HUES6 (cell line): ENCODE data around the gene CEACAM18.

Source experiments
- H3K27ac ChIP-seq: 2 replicates; pipeline ENCODE4 v1.7.0; 2013; ENCODE audit warnings: low read depth, mild to moderate bottlenecking, low read length, inconsistent platforms
- H3K27me3 ChIP-seq: 2 replicates; pipeline ENCODE4 v1.6.1; 2013; ENCODE audit warnings: low read length; ENCODE audit not compliant: control insufficient read depth, insufficient read depth
- H3K36me3 ChIP-seq: 2 replicates; pipeline ENCODE4 v1.6.1; 2013; ENCODE audit warnings: low read length; ENCODE audit not compliant: control insufficient read depth, insufficient read depth
- H3K4me1 ChIP-seq: 2 replicates; pipeline ENCODE4 v1.6.1; 2013; ENCODE audit warnings: low read length; ENCODE audit not compliant: control insufficient read depth, insufficient read depth
- H3K4me3 ChIP-seq: 2 replicates; pipeline ENCODE4 v1.5.1; 2013; ENCODE audit warnings: low read depth, low read length
- H3K9ac ChIP-seq: one replicate; pipeline ENCODE4 v1.6.1; 2013; ENCODE audit warnings: mild to moderate bottlenecking, low read length
- H3K9me3 ChIP-seq: 2 replicates; pipeline ENCODE4 v1.6.1; 2013; ENCODE audit warnings: low read depth, low read length; ENCODE audit not compliant: control insufficient read depth, insufficient read depth

The CEACAM18 gene

DNA sequence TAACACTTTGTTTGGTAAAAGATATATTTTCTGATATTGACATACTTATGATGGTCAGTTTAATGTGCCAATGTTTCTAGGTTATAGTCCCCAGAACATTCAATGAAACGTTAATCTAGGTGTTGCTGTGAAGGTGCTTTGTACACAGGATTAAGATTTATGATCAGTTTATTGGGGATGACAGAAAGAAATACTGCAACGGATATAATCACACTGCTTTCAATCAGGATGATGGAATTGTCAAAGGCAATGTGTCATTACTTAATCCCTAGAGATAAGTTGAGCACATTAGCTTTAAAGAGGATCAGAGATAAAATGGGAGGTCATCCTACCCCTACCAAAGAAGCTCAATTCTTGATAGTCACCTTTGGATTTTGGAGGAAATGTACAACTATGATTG is 35.6 kb downstream of the CEACAM18 start:
- Histone ChIP-seq H3K27me3 (peaks cover 19% of the 10 kb centered on the region; the same call in 1 of the 2 replicates), H3K36me3 (no peaks in the 10 kb centered on the region), H3K27ac (no peak overlapping the region), H3K4me1 (no peaks in the 10 kb centered on the region), H3K9ac (no peak overlapping the region), H3K4me3 (no peak overlapping the region), H3K9me3 (peaks cover 4% of the 10 kb centered on the region; the same call in 1 of the 2 replicates)

DNA sequence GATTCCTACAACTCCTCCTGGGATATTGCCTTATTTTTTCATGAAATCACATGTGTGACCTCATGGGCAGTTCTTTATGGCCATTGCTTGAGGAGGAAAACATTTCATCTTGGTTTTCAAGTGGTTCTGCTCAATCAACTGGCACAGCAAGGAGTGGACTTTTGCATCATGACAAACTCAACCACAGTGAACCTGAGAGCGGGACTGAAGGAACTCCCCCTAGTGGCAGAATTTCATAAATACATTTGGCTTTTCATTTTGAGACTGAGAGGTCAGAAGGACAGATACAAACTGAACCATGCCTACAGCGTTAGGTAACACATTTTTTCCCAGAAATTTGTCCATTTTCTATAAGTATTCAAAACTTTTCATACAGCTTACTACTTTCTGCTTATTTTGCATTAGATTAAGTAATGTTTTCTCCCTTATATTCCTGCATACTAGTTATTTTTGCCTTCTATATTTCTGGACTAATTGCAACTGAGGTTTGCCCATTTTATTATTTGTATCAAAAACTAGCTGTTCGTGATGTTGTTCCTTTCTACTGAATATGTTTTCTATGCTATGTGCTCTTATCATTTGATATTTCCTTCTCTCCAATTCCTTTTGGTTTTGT is 36.6 kb downstream of the CEACAM18 start:
- Histone ChIP-seq H3K27me3 (peaks cover 17% of the 10 kb centered on the region; the same call in 1 of the 2 replicates), H3K4me1 (no peaks in the 10 kb centered on the region), H3K4me3 (no peak overlapping the region), H3K27ac (no peak overlapping the region), H3K36me3 (no peaks in the 10 kb centered on the region), H3K9ac (no peak overlapping the region), H3K9me3 (peaks cover 4% of the 10 kb centered on the region; the same call in 1 of the 2 replicates)

DNA sequence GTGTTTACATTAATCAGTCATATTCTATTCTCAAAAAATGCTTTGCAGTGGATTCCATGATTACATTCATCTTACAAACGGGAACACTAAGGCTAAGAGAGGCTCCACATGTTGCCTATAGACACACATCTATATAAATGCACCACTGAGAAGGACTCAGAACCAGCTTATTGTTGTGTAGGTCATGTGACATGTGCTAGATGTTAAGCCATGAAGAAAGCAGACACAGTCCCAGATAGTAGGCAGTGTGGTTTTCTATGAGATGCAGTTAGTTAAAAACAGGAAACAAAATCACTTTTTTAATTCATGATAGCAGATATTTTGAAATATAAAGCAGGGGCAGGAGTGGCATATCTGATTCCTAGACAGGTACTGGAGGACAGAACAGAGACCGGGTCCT is 42.4 kb downstream of the CEACAM18 start:
- Histone ChIP-seq H3K27me3 (peaks cover 6% of the 10 kb centered on the region), H3K27ac (no peak overlapping the region), H3K36me3 (no peaks in the 10 kb centered on the region), H3K4me1 (peaks cover 5% of the 10 kb centered on the region; the same call in 1 of the 2 replicates), H3K9ac (no peak overlapping the region), H3K4me3 (no peak overlapping the region), H3K9me3 (peaks cover 4% of the 10 kb centered on the region; the same call in 1 of the 2 replicates)

DNA sequence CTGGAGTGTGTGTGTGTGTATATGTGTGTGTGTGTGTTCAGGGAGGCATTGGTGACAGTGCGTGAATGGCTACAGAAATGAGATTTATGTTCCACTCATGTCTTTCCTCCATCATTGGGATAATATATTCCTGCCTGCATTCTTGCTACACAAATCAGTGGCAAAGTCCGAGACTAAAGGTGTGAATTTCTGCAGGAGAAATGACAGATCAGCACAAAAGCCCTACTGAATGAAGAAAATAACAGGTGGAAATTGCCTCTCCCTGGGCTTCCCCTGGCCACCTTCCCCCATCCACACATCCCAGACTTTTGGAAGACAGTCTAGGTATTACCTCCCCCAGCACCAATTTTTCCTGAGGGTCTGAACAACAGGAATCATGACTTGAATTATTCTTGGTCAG is 43.0 kb downstream of the CEACAM18 start:
- H3K27ac ChIP-seq: no peak overlapping the region
- H3K4me1 ChIP-seq: peaks cover 10% of the 10 kb centered on the region; the same call in 1 of the 2 replicates
- peaks cover 6% of the 10 kb centered on the region for H3K27me3 ChIP-seq
- no peak overlapping the region for H3K4me3 ChIP-seq
- no peaks in the 10 kb centered on the region for H3K36me3 ChIP-seq
- no peak overlapping the region for H3K9ac ChIP-seq
- H3K9me3 ChIP-seq: peaks cover 4% of the 10 kb centered on the region; the same call in 1 of the 2 replicates

DNA sequence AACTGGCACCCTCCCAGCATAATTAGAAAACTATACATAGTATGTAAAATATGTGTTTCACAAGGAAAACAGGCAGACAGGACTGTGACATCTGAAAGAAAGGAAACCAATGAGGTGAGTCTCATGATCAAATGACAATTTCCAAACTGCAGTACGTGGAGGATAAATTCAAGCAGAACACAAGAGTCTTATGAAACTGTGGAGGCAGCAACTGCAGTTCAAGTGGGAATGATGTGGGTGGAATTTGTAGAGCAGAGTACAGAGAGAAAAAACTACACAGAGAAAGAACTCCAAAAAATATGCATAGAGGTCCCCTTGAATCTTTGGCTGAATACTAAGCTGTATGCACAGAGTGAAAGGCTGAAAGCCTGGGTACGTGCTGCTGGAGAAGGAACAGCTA is 43.4 kb downstream of the CEACAM18 start:
- H3K9ac ChIP-seq: no peak overlapping the region
- H3K27me3 ChIP-seq: peaks cover 8% of the 10 kb centered on the region
- H3K36me3 ChIP-seq: no peaks in the 10 kb centered on the region
- H3K4me3 ChIP-seq: no peak overlapping the region
- H3K9me3 ChIP-seq: peaks cover 4% of the 10 kb centered on the region; the same call in 1 of the 2 replicates
- peaks cover 10% of the 10 kb centered on the region; the same call in 1 of the 2 replicates for H3K4me1 ChIP-seq
- H3K27ac ChIP-seq: no peak overlapping the region

DNA sequence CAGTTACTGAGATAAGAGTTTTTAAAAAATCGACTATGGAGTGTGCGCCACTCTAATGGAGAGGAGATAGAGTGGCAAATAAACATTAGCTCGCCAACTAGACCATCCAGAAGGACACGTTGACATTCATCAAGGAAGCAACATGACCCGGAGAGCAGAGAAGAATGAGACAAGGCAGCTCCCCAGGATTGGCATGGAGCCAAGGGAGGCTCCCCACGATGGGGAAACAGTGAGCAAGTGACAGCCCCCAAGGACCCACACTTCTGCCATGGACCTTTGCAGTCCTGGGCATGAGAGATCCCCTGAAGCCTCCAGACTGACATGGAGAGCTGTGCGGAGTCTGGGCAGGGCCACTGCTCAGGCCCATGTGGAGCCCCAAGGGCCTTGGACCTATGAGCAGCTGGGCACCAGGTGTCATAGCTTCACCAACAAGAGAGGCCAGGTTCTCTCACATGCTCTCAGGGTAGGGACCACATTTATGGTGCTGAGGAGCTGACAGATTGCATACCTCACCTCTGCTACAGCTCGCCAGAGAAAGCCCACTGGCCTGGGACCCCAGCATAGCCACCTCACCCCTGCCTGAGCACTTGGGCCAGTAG is 46.4 kb downstream of the CEACAM18 start:
- Histone ChIP-seq H3K4me3 (no peak overlapping the region), H3K27me3 (peaks cover 33% of the 10 kb centered on the region), H3K9ac (no peak overlapping the region), H3K27ac (no peak overlapping the region), H3K9me3 (no peaks in the 10 kb centered on the region), H3K36me3 (no peaks in the 10 kb centered on the region), H3K4me1 (peaks cover 10% of the 10 kb centered on the region; the same call in 1 of the 2 replicates)

DNA sequence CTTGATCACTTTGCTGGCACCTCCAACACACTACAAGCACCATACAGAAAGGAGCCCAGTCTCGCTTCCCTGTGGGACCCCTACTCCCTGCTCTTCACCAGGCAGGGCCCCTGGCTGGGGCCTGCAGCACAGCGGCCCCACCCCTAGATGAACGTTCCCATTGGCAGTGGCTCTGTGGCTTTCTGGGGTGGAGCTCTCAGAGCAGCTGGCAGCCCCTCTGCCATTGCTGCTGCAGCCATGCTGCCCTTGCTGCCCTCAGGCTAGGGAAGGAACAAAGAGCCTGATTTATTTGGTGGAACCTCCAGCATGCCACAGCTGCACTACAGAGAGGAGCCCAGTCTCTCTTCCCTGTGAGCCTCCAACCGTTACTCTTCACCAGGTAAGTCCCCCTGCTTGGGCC is 47.3 kb downstream of the CEACAM18 start:
- Histone ChIP-seq H3K9me3 (no peaks in the 10 kb centered on the region), H3K4me3 (no peak overlapping the region), H3K4me1 (peaks cover 10% of the 10 kb centered on the region; the same call in 1 of the 2 replicates), H3K27me3 (peaks cover 41% of the 10 kb centered on the region), H3K27ac (no peak overlapping the region), H3K9ac (no peak overlapping the region), H3K36me3 (no peaks in the 10 kb centered on the region)

DNA sequence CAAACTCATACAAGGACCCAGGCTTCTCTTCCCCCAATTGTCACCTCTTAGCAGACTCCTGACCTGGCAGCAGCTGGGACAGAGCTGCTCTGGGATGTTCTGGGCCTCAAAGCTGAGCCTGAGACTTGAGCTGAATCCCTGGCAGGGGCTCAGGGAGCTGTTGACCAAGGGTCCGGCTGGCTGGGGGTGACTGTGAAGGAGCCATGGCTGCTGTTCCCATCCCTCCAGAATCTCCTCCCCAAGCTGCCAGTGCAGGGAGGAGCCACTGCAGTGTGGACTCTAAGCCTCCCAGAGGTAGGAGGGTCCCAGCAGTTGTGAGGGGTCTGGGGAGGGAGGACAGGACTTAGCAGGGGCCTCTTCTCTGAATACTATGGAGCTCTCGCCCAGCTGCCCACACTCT is 51.0 kb downstream of the CEACAM18 start:
- H3K4me3 ChIP-seq: no peak overlapping the region
- no peaks in the 10 kb centered on the region for H3K9me3 ChIP-seq
- H3K27me3 ChIP-seq: peaks cover 65% of the 10 kb centered on the region
- H3K4me1 ChIP-seq: peaks cover 14% of the 10 kb centered on the region
- no peaks in the 10 kb centered on the region for H3K36me3 ChIP-seq
- no peak overlapping the region for H3K9ac ChIP-seq
- H3K27ac ChIP-seq: no peak overlapping the region

DNA sequence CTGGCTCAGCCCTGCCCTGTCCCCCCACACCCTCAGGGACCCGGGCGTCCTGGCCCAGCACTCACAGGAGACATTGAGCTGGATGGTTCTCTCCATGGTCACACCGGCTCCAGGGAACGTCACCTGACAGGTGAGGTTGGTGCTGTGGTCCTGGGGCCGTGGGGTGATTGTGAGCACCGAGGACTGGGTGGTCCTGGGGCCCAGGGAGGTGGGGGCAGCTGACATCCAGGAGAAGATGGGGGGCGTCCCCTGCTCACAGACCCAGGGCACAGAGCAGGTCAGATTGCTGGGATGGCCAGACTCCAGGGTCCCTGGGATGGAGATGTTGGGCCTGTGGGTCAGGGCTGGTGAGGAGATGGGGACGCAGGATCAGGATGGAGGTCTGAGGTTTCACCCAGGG is 52.3 kb downstream of the CEACAM18 start:
- Histone ChIP-seq H3K9ac (no peak overlapping the region), H3K36me3 (no peaks in the 10 kb centered on the region), H3K9me3 (no peaks in the 10 kb centered on the region), H3K27me3 (peaks cover 68% of the 10 kb centered on the region), H3K4me3 (no peak overlapping the region), H3K27ac (no peak overlapping the region), H3K4me1 (peaks cover 10% of the 10 kb centered on the region)

DNA sequence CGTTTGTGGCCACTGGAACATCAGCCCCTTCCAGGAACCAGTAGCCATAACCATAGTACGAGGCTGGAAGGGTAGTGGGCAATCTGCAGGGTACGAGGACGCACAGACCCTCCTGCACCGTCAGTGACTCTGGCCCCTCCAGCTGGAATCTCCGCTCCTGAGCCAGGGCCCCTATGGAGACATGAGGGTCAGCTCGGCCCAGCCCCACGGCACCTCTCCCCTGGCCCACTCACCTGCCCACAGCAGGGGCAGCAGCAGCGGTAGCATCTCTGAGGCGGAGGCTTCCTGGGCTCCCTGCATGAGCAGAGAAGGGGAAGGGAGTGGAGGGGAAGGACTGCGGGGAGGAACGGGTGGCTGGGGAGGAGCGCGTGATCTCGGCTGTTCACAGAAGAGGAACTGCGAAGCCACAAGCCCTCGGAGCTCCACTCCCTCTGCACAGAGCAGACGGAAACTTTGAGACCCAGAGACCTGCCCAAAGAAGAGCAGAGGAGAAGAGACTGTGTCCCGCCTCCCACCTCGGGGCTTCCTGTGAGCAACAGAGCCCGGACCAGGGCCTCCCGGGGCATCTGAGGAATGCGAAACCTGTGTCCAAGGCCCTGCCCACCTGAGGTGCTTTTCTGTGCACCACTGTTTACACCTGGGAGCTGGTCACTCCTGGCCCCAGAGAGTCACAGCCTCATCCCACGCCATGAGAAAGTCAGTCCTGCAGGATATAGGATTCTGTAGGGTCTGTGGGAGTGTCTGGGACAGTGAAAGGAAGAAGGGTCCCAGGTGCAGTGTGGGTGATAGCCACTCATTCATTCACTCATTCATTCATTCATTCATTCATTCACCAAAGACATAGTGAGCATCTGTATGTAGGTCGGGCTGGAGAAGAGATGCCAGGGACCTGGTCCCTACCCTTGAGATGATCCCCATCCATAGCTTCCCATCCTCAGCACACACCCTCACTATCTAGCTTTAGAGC is 53.3 kb downstream of the CEACAM18 start, which contains the start of gene SIGLEC6:
TSS of gene SIGLEC6 (minus strand) at position 322 of the 967 bp plus-strand sequence. CDS start at position 300, 22 bp downstream.
- Histone ChIP-seq H3K4me1 (peaks cover 4% of the 10 kb centered on the region; the same call in 1 of the 2 replicates), H3K36me3 (no peaks in the 10 kb centered on the region), H3K4me3 (peak within 1 kb of the TSS; percentile 18; the same call in 1 of the 2 replicates), H3K27ac (no peak within 1 kb of the TSS), H3K9ac (peak within 1 kb of the TSS; percentile 5), H3K27me3 (peaks cover 67% of the 10 kb centered on the region), H3K9me3 (no peaks in the 10 kb centered on the region)
